Fibroblast of lung (primary cell): ENCODE measurements around the gene FCMR. TPM values are rescaled to one million over a fixed set of nuclear protein-coding genes. Genes with fewer than 3 reads are reported as not detected.
A peak's percentile ranks its signal among the peaks of the same experiment; 100 is the strongest.

Source experiments
- DNase-seq, 2 donors: peaks; one replicate each; pipeline versions ENCODE4 v3.0.0 to v3.0.0-alpha.2; 2010; ENCODE audit warnings: low read depth in 2 of 2
- H2AFZ ChIP-seq: 2 replicates; pipeline ENCODE4 v1.5.1; 2012; ENCODE audit warnings: low read length, control low read depth, inconsistent platforms
- H3K27ac ChIP-seq: 2 replicates; pipeline ENCODE4 v1.5.1; 2011; ENCODE audit warnings: low read length, control low read depth; ENCODE audit not compliant: insufficient read depth
- H3K27me3 ChIP-seq: 2 replicates; pipeline ENCODE4 v1.5.1; 2011; ENCODE audit warnings: mild to moderate bottlenecking, low read length; ENCODE audit not compliant: control insufficient read depth, insufficient read depth
- H3K36me3 ChIP-seq: 2 replicates; pipeline ENCODE4 v1.5.1; 2011; ENCODE audit warnings: low read length; ENCODE audit not compliant: control insufficient read depth, insufficient read depth
- H3K4me1 ChIP-seq: 2 replicates; pipeline ENCODE4 v1.5.1; 2011; ENCODE audit warnings: low read length; ENCODE audit not compliant: control insufficient read depth, insufficient read depth; ENCODE audit errors: extremely low read depth
- H3K4me2 ChIP-seq: 2 replicates; pipeline ENCODE4 v1.5.1; 2011; ENCODE audit warnings: low read length, control low read depth; ENCODE audit not compliant: insufficient read depth; ENCODE audit errors: extremely low read depth
- H3K4me3 ChIP-seq, 4 experiments: fragments of 200-600 bp in 1 of 4; sonication (generic) in 1 of 4; replicated peaks in 1 of 4; 2 replicates each; pipeline ENCODE4 v1.5.1; 2011 to 2016; ENCODE audit warnings: low read length in 4 of 4, low read depth in 3 of 4, mild to moderate bottlenecking in 3 of 4, control low read depth in 2 of 4, inconsistent platforms in 1 of 4, mixed read lengths in 1 of 4; ENCODE audit not compliant: insufficient read depth in 1 of 4; ENCODE audit errors: control extremely low read depth in 1 of 4
- H3K79me2 ChIP-seq: 2 replicates; pipeline ENCODE4 v1.5.1; 2012; ENCODE audit warnings: mild to moderate bottlenecking, low read length, inconsistent platforms; ENCODE audit not compliant: control insufficient read depth, insufficient read depth
- H3K9ac ChIP-seq: 2 replicates; pipeline ENCODE4 v1.5.1; 2011; ENCODE audit warnings: mild to moderate bottlenecking, low read length, control low read depth; ENCODE audit not compliant: insufficient read depth
- H3K9me3 ChIP-seq: 2 replicates; pipeline ENCODE4 v1.5.1; 2012; ENCODE audit warnings: low read depth, low read length; ENCODE audit not compliant: control insufficient read depth, insufficient read depth
- H4K20me1 ChIP-seq: 2 replicates; pipeline ENCODE4 v1.5.1; 2011; ENCODE audit warnings: low read length; ENCODE audit not compliant: control insufficient read depth, insufficient read depth; ENCODE audit errors: extremely low read depth
- EZH2 ChIP-seq: IDR thresholded peaks from 2 replicates; pipeline ENCODE4 v1.5.1; 2012; ENCODE audit warnings: low read length, control low read depth, mild to moderate bottlenecking; ENCODE audit errors: missing control alignments
- polyA plus RNA-seq, 2 donors: library from polyadenylated mRNA; depleted of rRNA in 1 of 2; stranded (reverse) in 1 of 2; unstranded in 1 of 2; fragments of >200 nt; gene quantifications; 2 replicates each; pipeline ENCODE4 v1.2.1, GENCODE V29; 2011 to 2012; ENCODE audit warnings: missing spikeins in 1 of 2
- total RNA-seq: library from RNA; depleted of rRNA; stranded (reverse); fragments of >200 nt; gene quantifications from 2 replicates; pipeline ENCODE4 v1.2.1, GENCODE V29; 2014
- TF ChIP-seq, protein P1 (sequence below), 2 donors: IDR thresholded peaks in 1 of 2; conservative IDR thresholded peaks in 1 of 2; 1 replicate in 1 of 2; 2 replicates in 1 of 2; pipeline ENCODE4 v1.5.1; 2011 to 2012; ENCODE audit warnings: low read length in 2 of 2, control low read depth in 1 of 2, inconsistent platforms in 1 of 2, low read depth in 1 of 2, mild to moderate bottlenecking in 1 of 2

FCMR gene
- total and polyA plus RNA-seq, 2 donors (not counting 1 experiment from before 2014, with no cell fraction given) = 0.33 to 4.3 TPM

DNA sequence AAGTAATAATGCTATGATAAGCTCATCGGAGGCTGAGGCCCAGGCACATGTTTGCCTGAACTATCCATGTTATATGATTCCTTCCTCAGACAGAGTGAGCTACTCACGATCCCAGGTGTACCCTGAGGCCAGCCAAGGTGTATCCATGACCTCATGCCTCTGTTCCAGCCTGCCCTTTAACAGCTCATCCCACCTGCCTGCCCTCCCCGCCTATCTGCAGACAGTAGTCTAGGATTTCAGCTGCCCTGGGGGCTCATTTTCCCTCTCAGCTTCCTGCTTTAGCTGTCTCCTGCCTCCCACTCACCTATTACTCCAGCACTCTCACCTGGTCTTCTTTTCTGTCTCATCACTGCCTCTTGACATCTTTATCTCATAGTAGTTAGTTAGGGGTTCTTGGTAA is 26.4 kb downstream of the FCMR start:
- H3K79me2 ChIP-seq = no peaks in the 10 kb centered on the region
- peaks cover 52% of the 10 kb centered on the region for H3K4me1 ChIP-seq
- no peak for DNase-seq
- peak overlapping the region; percentile 46 for H3K9ac ChIP-seq
- no peak overlapping the region for H3K4me3 ChIP-seq
- no peaks in the 10 kb centered on the region for H4K20me1 ChIP-seq
- H3K27ac ChIP-seq = peak overlapping the region; percentile 83
- H3K36me3 ChIP-seq = no peaks in the 10 kb centered on the region
- H3K4me2 ChIP-seq = peak overlapping the region; percentile 16
- TF ChIP-seq, protein P1, sequence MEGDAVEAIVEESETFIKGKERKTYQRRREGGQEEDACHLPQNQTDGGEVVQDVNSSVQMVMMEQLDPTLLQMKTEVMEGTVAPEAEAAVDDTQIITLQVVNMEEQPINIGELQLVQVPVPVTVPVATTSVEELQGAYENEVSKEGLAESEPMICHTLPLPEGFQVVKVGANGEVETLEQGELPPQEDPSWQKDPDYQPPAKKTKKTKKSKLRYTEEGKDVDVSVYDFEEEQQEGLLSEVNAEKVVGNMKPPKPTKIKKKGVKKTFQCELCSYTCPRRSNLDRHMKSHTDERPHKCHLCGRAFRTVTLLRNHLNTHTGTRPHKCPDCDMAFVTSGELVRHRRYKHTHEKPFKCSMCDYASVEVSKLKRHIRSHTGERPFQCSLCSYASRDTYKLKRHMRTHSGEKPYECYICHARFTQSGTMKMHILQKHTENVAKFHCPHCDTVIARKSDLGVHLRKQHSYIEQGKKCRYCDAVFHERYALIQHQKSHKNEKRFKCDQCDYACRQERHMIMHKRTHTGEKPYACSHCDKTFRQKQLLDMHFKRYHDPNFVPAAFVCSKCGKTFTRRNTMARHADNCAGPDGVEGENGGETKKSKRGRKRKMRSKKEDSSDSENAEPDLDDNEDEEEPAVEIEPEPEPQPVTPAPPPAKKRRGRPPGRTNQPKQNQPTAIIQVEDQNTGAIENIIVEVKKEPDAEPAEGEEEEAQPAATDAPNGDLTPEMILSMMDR (conservative IDR thresholded peaks at IDR 0.05 in 1 of 2, IDR thresholded peaks at IDR 0.05 in 1 of 2; ENCODE audit: low read depth in 1 of 2, low read length in 2 of 2) = no peak
- no peak for TF ChIP-seq EZH2
- H3K9me3 ChIP-seq = no peaks in the 10 kb centered on the region
- no peaks in the 10 kb centered on the region for H3K27me3 ChIP-seq
- no peak overlapping the region for H2AFZ ChIP-seq

DNA sequence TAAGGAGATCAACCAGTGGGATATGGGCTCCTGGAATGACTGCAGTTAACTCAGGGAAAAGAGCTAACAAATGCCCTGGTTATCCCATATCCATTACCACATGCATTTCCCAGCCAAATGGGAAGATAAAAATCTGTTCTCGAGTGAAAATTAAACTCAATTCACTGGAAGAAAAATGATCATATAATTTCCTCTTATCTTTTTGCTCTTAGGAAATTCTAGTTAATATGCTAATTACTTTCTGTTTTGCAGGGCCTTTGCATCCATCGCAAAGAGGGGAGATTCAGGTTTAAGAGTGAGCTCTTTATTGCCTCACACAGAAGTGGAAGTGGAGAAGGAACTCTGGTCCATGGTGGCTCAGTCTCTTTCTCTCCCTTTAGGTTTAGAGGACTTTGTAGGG is 28.4 kb downstream of the FCMR start:
- Histone ChIP-seq H3K4me3 (no peak overlapping the region), H3K4me2 (no peak overlapping the region), H3K9me3 (no peaks in the 10 kb centered on the region), H3K4me1 (peaks cover 50% of the 10 kb centered on the region), H3K79me2 (no peaks in the 10 kb centered on the region), H3K27me3 (no peaks in the 10 kb centered on the region), H2AFZ (no peak overlapping the region), H3K36me3 (no peaks in the 10 kb centered on the region), H3K9ac (no peak overlapping the region), H4K20me1 (no peaks in the 10 kb centered on the region), H3K27ac (peak overlapping the region; percentile 52)
- TF ChIP-seq EZH2 = no peak
- TF ChIP-seq, protein P1 (conservative IDR thresholded peaks at IDR 0.05 in 1 of 2, IDR thresholded peaks at IDR 0.05 in 1 of 2; ENCODE audit: low read depth in 1 of 2, low read length in 2 of 2) = no peak
- no peak for DNase-seq

DNA sequence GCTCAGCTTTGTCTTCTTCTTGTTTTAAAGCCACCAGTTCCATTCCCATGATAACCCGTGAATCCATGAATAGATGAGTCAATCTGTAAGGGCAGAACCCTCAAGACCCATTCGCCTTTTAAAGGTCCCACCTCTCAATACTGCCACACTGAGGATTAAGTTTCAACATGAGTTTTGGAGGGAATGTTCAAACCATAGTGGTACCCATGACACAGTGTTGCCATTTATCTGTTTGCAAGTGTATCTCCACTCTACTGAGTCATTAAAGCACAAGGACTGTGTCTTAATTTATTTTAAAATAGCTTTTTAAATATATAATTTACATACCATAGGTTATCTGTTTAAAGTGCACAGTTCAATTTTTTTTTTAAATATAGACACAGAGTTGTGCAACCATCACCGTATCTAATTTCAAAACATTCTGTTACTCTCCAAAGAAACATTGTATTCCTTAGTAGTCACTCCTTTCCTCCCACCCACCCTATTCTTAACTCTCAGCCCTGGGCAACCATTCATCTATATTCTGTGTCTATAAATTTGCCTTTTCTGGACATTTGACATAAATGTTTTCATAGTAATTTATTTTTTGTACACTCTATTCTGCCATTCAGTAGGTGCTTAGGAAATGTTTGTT is 29.3 kb downstream of the FCMR start:
- H3K9ac ChIP-seq = no peak overlapping the region
- no peaks in the 10 kb centered on the region for H3K27me3 ChIP-seq
- no peaks in the 10 kb centered on the region for H3K9me3 ChIP-seq
- H3K36me3 ChIP-seq = no peaks in the 10 kb centered on the region
- no peaks in the 10 kb centered on the region for H3K79me2 ChIP-seq
- H3K4me1 ChIP-seq = peaks cover 50% of the 10 kb centered on the region
- DNase-seq = peak; percentile 58 to 89
- H4K20me1 ChIP-seq = no peaks in the 10 kb centered on the region
- no peak overlapping the region for H2AFZ ChIP-seq
- H3K4me2 ChIP-seq = no peak overlapping the region
- peak overlapping the region; percentile 89 for H3K27ac ChIP-seq
- no peak overlapping the region for H3K4me3 ChIP-seq
- TF ChIP-seq, protein P1 (conservative IDR thresholded peaks at IDR 0.05 in 1 of 2, IDR thresholded peaks at IDR 0.05 in 1 of 2; ENCODE audit: low read depth in 1 of 2, low read length in 2 of 2) = no peak
- no peak for TF ChIP-seq EZH2
